HuH-7 (cell line): ENCODE measurements around the gene PHC2.

Experiments used
- DNase-seq: peaks from one replicate; pipeline ENCODE4 v3.0.0; 2011; ENCODE audit warnings: low spot score

Gene PHC2

GRCh38 chr1:33388805-33389771 is 41.8 kb downstream of the PHC2 start:
- DNase-seq: no peak

GRCh38 chr1:33387625-33388024 is 43.3 kb downstream of the PHC2 start:
- DNase-seq: no peak

- DNase-seq: no peak
These were observed 45.6 kb downstream of the PHC2 start for GRCh38 chr1:33385251-33385650.

GRCh38 chr1:33384040-33384812 is 46.7 kb downstream of the PHC2 start:
- DNase-seq: no peak

GRCh38 chr1:33383489-33383888 is 47.4 kb downstream of the PHC2 start:
- DNase-seq: no peak

GRCh38 chr1:33382661-33383415 is 48.1 kb downstream of the PHC2 start:
- no peak for DNase-seq

GRCh38 chr1:33381977-33382376 is 48.9 kb downstream of the PHC2 start:
- no peak for DNase-seq

GRCh38 chr1:33380811-33381210 is 50.1 kb downstream of the PHC2 start:
- no peak for DNase-seq

- no peak for DNase-seq
These were observed 51.1 kb downstream of the PHC2 start for GRCh38 chr1:33379631-33380354.

- no peak for DNase-seq
These were observed 51.9 kb downstream of the PHC2 start for GRCh38 chr1:33378976-33379375.

- DNase-seq: no peak
These were observed 52.4 kb downstream of the PHC2 start for GRCh38 chr1:33378524-33378923.

GRCh38 chr1:33377756-33378155 is 53.1 kb downstream of the PHC2 start:
- DNase-seq: no peak

GRCh38 chr1:33377013-33377412 is 53.9 kb downstream of the PHC2 start:
- DNase-seq: no peak

- no peak for DNase-seq
These were observed 55.6 kb downstream of the PHC2 start for GRCh38 chr1:33375316-33375715.

GRCh38 chr1:33374336-33375105 is 56.4 kb downstream of the PHC2 start:
- DNase-seq: no peak

- DNase-seq: no peak
These were observed 57.3 kb downstream of the PHC2 start for GRCh38 chr1:33373606-33374005.

GRCh38 chr1:33372677-33373076 is 58.2 kb downstream of the PHC2 start:
- no peak for DNase-seq

- DNase-seq: no peak
These were observed 58.7 kb downstream of the PHC2 start for GRCh38 chr1:33372162-33372561.

- DNase-seq: no peak
These were observed 59.6 kb downstream of the PHC2 start for GRCh38 chr1:33371334-33371733.

GRCh38 chr1:33370827-33371226 is 60.1 kb downstream of the PHC2 start:
- no peak for DNase-seq

GRCh38 chr1:33370301-33370700 is 60.6 kb downstream of the PHC2 start:
- no peak for DNase-seq
